Measurements from ENCODE around the gene FOXO6. TPM values are rescaled to one million over a fixed set of nuclear protein-coding genes. Genes with fewer than 3 reads are reported as not detected.
"Not testable (repeated sequence)": the region's sequence is repeated elsewhere in the genome, so short reads cannot be mapped to it uniquely, and the experiment has no call there.

Gene FOXO6
- total RNA-seq, 2 donors from 2014 or later, result 3.3 to 5.0 TPM

DNA sequence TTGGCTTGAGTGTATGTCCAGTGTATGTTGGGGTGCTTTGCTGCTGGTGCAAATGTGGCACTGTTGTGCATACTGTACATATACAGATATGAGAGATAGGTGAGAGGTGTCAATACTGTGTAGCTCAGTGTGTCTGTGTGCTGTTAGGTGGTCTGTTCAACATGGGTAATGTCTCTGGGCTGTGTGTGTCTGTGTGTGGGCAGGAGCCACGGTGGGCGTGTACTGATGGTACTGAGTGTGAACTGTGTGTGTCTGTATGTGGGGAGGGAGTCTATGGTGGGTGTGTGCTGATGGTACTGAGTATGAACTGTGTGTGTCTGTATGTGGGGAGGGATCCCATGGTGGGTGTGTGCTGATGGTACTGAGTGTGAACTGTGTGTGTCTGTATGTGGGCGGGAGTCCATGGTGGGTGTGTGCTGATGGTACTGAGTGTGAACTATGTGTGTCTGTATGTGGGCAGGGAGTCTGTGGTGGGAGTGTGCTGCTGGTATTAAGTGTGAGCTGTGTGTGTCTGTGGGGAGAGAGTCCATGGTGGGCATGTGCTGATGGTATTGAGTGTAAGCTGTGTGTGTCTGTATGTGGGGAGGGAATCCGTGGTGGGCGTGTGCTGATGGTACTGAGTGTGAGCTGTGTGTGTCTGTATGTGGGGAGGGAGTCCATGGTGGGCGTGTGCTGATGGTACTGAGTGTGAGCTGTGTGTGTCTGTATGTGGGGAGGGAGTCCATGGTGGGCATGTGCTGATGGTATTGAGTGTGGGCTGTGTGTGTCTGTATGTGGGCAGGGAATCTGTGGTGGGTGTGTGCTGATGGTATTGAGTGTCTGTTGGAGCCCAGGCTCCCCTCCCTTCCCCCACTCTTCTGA lies 32.2 kb upstream of the FOXO6 start:
- Histone ChIP-seq H3K4me1 (replicated peaks) (no peaks in the 10 kb centered on the region), H3K27ac (no peak overlapping the region), H3K9me3 (no peaks in the 10 kb centered on the region), H3K36me3 (no peaks in the 10 kb centered on the region), H3K4me3 (no peak overlapping the region), H3K27me3 (replicated peaks; ENCODE audit: insufficient read depth) (no peaks in the 10 kb centered on the region)
- TF ChIP-seq POLR2A (IDR thresholded peaks at IDR 0.05) (no peak), POLR2AphosphoS5 (IDR thresholded peaks at IDR 0.05) (no peak)
- TF ChIP-seq, protein P1, sequence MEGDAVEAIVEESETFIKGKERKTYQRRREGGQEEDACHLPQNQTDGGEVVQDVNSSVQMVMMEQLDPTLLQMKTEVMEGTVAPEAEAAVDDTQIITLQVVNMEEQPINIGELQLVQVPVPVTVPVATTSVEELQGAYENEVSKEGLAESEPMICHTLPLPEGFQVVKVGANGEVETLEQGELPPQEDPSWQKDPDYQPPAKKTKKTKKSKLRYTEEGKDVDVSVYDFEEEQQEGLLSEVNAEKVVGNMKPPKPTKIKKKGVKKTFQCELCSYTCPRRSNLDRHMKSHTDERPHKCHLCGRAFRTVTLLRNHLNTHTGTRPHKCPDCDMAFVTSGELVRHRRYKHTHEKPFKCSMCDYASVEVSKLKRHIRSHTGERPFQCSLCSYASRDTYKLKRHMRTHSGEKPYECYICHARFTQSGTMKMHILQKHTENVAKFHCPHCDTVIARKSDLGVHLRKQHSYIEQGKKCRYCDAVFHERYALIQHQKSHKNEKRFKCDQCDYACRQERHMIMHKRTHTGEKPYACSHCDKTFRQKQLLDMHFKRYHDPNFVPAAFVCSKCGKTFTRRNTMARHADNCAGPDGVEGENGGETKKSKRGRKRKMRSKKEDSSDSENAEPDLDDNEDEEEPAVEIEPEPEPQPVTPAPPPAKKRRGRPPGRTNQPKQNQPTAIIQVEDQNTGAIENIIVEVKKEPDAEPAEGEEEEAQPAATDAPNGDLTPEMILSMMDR (IDR thresholded peaks at IDR 0.05), result no peak
- WGBS, result 94% methylated on average over 6 of the region's 6 CpGs
- no peak for DNase-seq (ENCODE audit: low spot score)
- intact Hi-C loops (cut with DNase I), result no loop called here

DNA sequence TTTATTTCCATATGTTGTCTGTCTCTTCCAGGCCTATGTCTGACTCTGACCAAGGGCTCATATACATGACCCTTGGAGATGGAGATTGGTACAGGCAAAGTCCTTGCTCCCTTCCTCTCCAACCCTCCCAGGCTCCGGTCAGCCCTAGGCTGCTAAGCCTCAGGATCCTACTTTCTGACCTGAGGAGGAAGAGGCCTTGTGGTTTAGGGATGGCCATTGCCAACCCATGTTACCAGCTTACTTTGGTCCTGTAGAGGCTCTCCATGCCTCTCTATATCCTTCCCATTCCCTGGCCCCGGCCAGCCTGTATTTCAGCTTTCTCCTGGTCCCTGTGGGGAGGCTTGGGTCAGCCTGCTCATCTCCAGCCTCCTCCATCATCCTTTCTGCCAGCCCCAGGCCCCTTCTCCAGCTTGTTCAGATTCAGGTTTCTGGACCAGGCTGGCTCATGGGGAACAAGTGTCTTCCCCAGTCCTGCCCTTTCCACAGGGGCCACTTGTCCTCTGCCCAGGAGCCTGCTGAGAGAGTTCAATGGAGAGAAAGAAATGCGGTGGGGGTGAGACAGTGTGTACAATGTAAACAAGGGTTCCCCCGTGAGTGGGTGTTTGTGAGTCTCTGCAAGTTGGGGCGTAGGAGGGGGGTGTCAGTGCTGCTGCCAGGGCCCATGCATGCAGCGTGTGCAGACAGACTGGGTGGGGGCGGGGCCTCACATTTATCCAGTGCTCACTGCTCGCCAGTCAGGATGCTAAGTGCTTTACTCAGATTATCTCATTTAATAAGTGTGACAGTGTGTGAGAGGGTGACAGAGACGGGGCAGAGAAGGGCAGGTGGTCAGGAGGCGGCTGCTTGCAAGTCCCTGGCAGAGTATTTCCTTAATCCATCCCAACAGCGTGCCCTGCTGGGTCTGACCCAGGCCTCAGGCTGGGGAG lies 31.3 kb upstream of the FOXO6 start:
- no peak for DNase-seq (ENCODE audit: low spot score)
- WGBS, result 79% methylated on average over 11 of the region's 11 CpGs
- no peak overlapping the region for H3K27ac ChIP-seq

DNA sequence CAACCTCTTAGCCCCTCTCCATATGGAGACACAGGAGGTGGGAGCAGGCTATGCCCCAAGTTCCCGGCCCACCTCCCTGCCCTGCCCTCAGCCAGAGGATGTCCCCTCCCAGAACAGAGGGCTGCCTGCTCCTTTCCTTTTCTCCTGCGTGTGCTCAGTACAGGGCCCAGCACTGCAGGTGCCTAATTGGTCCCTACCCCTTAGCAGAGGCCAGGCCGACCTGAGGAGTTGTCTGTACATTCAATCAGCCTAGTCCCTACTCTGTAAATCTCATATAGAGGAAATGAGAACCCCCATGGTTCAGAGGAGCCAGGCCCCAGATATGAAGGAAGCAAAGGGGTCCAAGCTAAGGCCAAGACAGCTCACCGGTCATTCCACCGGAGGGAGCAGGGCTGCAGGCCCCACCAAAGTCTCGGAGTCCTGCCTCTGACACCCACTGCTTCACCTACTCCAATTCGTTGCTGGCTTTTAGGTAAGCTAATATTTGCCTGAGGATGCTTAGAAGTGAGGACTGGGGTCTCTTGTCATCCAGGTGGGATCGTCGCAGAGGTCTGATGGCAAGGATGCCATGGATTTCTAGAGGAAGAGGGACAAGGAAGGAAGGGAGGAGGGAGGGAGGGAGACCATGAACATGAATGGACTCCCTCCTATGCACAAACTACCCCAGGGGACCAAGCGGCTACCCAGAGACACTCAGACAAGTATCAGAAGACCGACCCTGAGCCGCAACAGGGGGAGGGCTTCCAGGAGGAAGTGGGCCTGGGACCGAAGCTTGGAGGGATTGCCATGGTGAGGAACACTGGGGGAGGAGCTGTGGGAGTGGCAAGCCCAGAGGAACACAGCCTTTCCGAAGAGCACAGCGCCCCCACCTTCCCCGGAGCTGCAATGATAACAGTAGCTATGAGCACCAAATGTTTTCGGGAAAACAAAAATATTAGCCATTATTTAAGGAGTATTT lies 30.4 kb upstream of the FOXO6 start:
- no peak for TF ChIP-seq POLR2AphosphoS5 (IDR thresholded peaks at IDR 0.05)
- TF ChIP-seq POLR2A (IDR thresholded peaks at IDR 0.05), result no peak
- TF ChIP-seq, protein P1 (IDR thresholded peaks at IDR 0.05), result no peak
- intact Hi-C loops (cut with DNase I), result no loop called here
- H3K27ac ChIP-seq, result no peak overlapping the region
- no peaks in the 10 kb centered on the region for H3K4me1 ChIP-seq (replicated peaks)
- H3K9me3 ChIP-seq, result no peaks in the 10 kb centered on the region
- H3K36me3 ChIP-seq, result no peaks in the 10 kb centered on the region
- no peaks in the 10 kb centered on the region for H3K27me3 ChIP-seq (replicated peaks; ENCODE audit: insufficient read depth)
- 69% methylated on average over 17 of the region's 17 CpGs for WGBS
- DNase-seq (ENCODE audit: low spot score), result no peak
- no peak overlapping the region for H3K4me3 ChIP-seq

More for the DNA sequence above, 31.3 kb upstream of the FOXO6 start:
- Histone ChIP-seq H3K4me1 (replicated peaks) (no peaks in the 10 kb centered on the region), H3K36me3 (no peaks in the 10 kb centered on the region), H3K9me3 (no peaks in the 10 kb centered on the region), H3K27me3 (replicated peaks; ENCODE audit: insufficient read depth) (no peaks in the 10 kb centered on the region), H3K4me3 (no peak overlapping the region)
- intact Hi-C loops (cut with DNase I), result no loop called here
- TF ChIP-seq, protein P1 (IDR thresholded peaks at IDR 0.05), result no peak
- no peak for TF ChIP-seq POLR2A (IDR thresholded peaks at IDR 0.05)

DNA sequence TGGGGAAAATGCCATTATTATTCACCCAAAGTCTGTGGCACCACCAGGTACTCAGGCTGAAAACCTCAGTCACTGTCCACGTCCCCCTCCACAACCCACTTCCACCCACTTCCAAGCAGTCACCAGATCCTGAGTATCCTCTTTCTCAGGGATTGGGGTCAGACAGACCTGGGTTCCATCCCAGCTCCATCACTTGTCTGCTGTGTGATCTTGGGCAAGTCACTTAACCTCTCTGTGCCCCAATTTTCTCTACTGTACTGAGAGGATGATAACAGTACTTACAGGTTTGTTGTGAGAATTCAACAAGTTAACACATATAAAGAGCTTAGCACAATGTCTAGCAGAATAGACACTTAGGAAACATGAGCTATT lies 29.7 kb upstream of the FOXO6 start:
- intact Hi-C loops (cut with DNase I), result no loop called here
- H3K9me3 ChIP-seq, result no peaks in the 10 kb centered on the region
- H3K4me1 ChIP-seq (replicated peaks), result no peaks in the 10 kb centered on the region
- DNase-seq (ENCODE audit: low spot score), result no peak
- TF ChIP-seq, protein P1 (IDR thresholded peaks at IDR 0.05), result no peak
- TF ChIP-seq POLR2AphosphoS5 (IDR thresholded peaks at IDR 0.05), result no peak
- TF ChIP-seq POLR2A (IDR thresholded peaks at IDR 0.05), result no peak
- H3K27ac ChIP-seq, result no peak overlapping the region
- H3K36me3 ChIP-seq, result no peaks in the 10 kb centered on the region
- no peaks in the 10 kb centered on the region for H3K27me3 ChIP-seq (replicated peaks; ENCODE audit: insufficient read depth)
- WGBS, result 68% methylated on average over 1 of the region's 1 CpG
- no peak overlapping the region for H3K4me3 ChIP-seq

DNA sequence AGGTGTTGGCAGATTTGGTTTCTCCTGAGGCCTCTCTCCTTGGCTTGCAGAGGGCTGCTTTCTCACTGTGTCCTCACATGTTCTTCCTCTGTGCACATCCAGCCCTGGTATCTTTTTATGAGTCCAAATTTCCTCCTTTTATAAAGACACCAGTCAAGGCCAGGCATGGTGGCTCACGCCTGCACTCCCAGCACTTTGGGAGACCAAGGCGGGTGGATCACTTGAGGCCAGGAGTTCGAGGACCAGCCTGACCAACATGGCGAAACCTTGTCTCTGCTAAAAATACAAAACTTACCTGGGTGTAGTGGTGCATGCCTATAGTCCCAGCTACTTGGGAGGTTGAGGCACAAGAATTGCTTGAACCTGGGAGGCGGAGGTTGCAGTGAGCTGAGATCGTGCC lies 29.1 kb upstream of the FOXO6 start:
- not testable (repeated sequence) for H3K4me3 ChIP-seq

More for the DNA sequence above, 29.1 kb upstream of the FOXO6 start:
- DNase-seq (ENCODE audit: low spot score); H3K9me3 ChIP-seq; H3K27me3 ChIP-seq (replicated peaks; ENCODE audit: insufficient read depth); H3K4me1 ChIP-seq (replicated peaks); H3K27ac ChIP-seq; H3K36me3 ChIP-seq; intact Hi-C loops (cut with DNase I): not testable (repeated sequence)
- WGBS, result 95% methylated on average over 6 of the region's 6 CpGs

Data from prostate gland (tissue), 2 donors.